GM18498 (cell line): ENCODE measurements around the gene METTL21A.

ENCODE experiments used
- ATAC-seq: cut with Tn5 transposase; IDR thresholded peaks from one replicate; pipeline ENCODE4 v1.9.1; 2021; ENCODE audit warnings: mild to moderate bottlenecking, moderate library complexity; ENCODE audit not compliant: unreplicated experiment

The METTL21A gene

DNA sequence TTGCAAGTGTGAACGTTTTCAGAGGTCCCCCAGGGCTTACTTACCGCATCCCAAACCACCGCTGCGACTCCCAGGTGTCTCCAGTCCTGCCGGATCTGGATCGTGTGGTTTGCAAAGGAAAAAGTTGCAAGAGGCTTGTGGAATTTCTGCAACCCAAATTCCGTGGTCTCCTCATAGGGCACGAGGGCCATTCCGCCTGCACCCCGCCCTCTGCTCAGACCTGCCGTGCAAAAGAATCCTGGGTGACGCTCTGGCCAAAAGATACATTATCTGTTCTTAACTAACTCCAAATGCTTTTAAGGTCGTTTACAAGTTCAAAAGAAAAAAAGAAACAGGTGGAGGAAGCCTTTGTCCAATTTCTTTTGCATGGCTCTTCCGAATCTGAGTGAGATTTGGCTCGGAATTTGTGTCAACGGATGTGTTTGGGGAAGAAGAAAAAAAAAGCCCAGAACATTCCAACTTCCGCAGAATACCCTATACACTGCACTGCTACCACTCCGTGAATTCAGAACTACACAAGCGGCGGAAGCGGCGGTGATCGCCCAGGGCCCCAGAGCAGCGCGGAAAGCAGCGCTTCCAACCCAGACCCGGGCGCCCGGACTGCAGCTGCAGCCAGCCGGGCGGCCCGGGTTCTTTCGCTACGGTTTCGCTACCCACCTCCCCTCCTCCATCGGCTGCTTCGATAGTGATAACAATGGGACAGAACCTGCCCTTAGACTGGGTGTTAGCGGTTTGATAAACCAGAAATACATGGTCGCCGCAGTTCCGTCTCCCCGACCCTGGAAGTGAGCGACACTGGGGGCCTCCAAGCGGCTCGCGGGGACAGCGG is 795 bp downstream of the METTL21A start:
- peak; percentile 33 for ATAC-seq

DNA sequence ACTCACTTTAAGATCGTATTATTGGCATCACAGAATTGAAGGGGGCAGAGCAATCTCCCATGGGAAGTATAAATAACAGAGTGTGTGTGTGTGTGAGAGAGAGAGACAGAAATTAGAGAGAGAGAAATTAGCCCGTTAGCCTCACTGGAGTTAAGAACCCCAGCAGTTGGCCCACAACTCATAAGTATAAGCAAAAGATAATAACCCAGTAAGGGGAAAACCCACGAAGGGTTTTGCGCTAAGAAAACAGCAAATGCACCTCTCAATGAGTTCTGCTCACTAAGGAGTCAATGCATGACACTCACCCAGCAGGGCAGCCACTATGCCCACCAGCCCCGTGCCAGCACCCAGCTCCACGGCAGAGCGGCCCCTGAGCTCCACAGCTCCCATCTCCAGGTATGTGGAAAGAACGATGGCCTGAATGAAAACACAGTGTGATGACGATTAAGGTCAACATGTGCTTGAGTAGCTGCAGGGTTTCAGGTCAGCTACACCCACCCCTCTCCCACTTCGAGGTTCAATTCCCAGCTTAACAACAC is 3.6 kb downstream of the METTL21A start:
- no peak for ATAC-seq

- peak; percentile 51 for ATAC-seq
These were observed 5.4 kb downstream of the METTL21A start for GRCh38 chr2:207619764-207620203.

GRCh38 chr2:207617011-207617671 is 8.1 kb downstream of the METTL21A start:
- no peak for ATAC-seq

GRCh38 chr2:207616185-207616584 is 9.0 kb downstream of the METTL21A start:
- ATAC-seq = no peak

DNA sequence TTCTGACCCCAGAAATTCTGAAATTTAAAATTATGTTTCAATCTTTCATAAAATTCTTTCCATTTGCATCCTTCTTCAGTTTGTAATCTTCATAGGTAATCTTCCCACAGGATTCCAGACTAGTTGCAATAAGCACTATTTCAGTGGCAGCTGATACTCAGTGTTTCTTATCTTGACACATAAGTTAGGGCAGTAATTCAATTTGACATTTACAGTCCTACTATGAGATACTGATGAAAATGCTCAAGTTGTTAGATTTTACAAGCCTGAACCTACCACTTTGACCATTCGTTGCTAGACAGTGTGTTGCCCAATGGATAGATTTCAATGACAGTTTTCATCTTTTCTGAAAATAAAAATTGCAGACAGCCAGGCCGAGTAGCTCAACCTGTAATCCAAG is 10.4 kb downstream of the METTL21A start:
- ATAC-seq = no peak

DNA sequence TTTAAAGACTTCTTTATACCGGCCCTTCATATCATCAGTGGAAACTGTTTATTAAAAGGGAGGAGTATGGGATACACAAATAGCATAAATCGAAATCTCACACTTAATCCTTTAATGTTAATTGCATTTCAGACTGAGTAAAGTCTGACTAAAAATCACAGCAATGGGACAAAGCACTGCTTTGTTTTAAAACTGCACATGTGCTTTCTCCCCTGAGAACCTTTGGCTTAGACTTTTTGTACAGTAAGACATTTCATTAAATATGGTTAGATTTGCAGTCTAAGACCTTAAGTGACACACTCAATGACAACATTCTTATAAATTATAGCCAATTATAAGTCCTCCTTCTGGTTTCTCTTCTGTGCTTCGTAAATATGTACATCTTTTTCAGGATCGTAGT is 12.5 kb downstream of the METTL21A start:
- no peak for ATAC-seq

GRCh38 chr2:207606829-207607228 is 18.4 kb downstream of the METTL21A start:
- ATAC-seq = no peak

DNA sequence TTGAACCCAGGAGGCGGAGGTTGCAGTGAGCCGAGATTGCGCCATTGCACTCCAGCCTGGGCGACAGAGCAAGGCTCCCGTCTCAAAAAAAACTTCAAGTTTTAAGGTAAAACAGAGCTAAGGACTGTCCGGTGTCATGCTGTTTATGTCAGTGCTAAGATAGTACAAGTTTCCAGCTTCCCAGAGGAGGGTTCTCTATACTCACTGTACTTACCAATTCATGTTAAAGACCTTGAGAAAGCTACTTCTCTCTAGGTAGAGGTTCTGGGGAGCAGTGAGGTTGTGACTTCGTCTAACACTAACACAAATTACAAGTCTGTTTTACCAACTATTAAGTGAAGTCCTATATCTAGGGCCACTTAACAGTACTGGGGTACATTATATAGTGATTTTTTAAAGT is 18.8 kb downstream of the METTL21A start:
- ATAC-seq = no peak

DNA sequence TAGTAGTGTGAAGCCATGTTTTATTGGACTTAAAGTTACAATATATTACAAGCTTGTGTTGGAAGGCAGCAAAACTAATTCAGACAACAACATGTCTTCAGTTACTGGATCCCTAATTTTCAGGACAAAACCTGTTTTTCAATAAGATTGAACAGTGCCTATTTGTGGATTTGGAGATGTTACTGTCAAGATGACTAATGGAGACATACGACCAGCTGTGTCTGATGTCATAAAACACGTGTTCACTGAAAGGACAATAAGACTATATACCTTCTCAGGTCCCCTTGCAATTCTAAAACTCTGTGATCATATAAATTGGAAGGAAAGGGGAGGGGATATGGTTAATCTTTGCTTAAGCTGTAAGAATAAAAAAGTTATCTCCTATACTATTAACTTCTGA is 21.7 kb downstream of the METTL21A start:
- ATAC-seq = no peak

DNA sequence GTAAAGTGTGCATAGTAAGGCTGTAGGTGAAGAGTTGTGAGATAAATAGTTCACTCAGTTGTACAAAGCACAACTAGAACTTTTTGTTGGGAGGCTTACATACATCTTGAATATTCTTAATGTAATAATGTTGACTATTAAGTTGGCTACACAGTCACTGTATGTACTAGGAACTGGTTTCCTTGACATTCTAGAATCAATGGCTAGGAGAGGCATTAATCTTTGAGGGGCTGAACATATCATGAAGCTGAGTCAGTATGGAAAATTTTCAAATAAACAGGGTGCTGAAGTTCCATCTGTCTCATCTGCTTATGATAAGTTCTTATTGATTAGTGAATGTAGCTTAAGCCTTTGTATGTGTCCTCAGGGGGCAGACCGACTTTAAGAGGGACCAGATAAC is 23.4 kb downstream of the METTL21A start:
- no peak for ATAC-seq

DNA sequence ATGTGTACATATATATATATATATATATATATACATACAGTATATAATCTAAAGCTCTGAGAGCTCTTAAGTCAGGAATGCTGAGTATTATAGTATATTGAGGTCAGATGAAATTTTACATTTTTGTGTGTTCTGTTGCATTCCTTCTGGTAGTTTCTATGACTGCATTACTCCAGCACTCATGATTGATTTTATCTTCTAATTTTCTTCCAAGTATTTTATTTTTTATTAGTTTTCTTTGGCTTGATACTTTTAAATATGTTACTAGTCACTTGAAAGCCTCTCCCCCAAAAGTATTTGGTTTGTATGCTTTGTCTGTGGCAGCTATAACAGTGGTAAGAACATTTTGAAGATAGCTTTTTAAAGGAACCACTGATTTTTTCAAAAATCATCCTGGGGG is 25.0 kb downstream of the METTL21A start:
- ATAC-seq = no peak

GRCh38 chr2:207599636-207600035 is 25.6 kb downstream of the METTL21A start:
- ATAC-seq = no peak

- no peak for ATAC-seq
These were observed 30.5 kb downstream of the METTL21A start for GRCh38 chr2:207594731-207595130.

GRCh38 chr2:207594264-207594663 is 30.9 kb downstream of the METTL21A start:
- no peak for ATAC-seq

DNA sequence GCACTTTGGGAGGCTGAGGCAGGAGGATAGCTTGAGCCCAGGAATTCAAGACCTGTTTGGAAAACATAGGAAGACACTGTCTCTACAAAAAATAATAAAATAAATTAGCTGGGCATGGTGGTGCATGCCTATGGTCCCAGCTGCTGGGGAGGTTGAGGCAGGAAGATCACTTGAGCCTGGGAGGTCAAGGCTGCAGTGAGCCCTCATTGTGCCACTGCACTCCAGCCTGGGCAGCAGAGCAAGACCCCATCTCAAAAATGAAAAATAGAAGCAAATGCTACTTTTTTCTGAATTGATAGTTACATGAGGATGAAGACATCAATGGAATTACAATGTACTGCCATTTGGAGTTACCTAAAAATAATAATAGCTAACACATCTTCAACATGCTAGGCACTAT is 31.9 kb downstream of the METTL21A start:
- no peak for ATAC-seq

DNA sequence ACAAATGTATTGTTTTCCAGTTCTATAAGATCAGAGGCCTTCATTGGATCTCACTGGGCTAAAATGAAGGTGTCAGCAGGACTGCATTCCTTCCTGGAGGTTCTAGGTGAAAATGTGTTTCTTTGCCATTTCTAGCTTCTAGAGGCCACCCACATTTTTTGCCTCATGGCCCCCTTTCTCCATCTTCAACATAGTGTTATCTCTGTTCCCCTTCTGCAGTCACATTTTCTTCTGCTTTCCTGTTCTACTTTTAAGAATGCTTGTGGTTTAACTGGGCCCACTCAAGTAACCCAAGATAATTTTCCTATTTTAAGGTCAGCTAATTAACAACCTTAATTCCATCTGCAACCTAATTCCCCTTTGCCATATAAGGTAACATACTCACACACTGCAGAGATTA is 36.1 kb downstream of the METTL21A start:
- ATAC-seq = no peak

DNA sequence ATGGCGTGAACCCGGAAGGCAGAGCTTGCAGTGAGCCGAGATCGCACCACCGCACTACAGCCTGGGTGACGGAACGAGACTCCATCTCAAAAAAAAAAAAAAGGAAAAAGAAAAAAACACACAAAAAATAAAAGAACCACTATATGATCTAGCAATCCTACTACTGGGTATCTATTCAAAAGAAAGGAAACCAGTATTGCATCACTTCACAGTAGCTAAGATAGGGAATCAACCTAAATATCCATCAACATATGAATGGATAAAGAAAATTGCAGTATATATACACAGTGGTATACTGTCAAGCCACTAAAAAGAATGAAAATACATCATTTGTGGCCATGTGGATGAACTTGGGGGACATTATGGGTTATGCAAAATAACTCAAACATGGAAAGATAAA is 37.9 kb downstream of the METTL21A start:
- ATAC-seq = no peak

DNA sequence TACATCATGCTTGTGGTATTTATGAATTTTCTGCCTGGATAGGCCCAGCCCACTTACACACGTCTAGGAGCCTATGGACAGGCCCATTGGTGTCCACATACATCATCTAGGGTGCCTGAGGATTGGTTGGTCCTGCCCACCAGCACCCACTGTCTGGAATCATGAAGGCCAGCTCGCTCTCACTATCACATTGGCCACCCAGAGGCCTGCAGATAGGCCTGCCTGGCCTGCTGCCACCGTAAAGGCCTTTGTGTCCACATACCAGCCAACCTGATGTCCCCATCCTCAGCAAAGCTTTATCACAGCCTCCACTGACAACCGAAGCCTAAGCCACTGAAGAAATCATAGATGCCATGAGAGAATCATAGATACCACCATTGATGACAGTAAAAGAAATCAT is 40.2 kb downstream of the METTL21A start:
- ATAC-seq = no peak

DNA sequence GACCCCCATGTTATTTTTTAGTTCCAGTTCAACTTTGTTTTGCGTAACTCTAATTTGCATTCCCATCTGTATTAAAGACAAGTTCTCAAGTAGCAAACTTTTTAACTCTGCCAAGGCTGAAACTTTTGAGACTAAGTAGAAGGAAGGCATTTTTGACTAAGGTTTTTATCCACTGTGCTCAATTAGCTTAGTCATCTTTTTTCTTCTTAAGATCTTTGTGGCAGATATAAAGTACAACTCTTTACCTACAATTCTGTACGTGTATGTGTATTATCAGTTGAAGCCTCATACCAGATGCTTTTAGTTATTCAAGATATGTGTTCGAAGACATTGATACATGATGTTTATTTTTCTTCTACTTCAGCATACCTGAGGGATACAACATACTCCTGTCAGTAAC is 53.8 kb downstream of the METTL21A start:
- ATAC-seq = no peak

DNA sequence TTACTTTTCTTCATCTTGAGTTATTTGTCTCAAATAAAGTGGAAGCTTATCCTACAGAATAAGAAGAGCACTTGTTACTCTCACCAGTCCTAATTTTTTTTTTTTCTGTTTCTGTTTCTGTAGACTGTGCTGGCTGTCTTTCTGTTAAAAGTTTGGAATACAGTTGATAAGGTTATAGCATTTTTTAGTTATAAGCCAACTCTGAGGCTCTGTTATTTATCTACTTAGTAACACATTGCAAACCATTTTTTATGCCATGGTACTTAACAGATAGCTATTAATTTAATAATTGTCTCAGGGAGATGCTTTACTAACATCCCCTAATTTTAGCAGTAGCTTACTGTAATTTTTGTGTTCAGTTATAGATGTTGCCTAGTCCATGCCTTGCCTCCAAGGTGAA is 57.5 kb downstream of the METTL21A start:
- no peak for ATAC-seq
